GM19395 (cell line): Measurements from ENCODE around the gene OR2AG1.
A peak's percentile ranks its signal among the peaks of the same experiment; 100 is the strongest.

ENCODE experiments used
- ATAC-seq: cut with Tn5 transposase; IDR thresholded peaks from one replicate; pipeline ENCODE4 v1.9.1; 2021; ENCODE audit warnings: mild to moderate bottlenecking, moderate library complexity; ENCODE audit not compliant: unreplicated experiment

OR2AG1 gene, protein sequence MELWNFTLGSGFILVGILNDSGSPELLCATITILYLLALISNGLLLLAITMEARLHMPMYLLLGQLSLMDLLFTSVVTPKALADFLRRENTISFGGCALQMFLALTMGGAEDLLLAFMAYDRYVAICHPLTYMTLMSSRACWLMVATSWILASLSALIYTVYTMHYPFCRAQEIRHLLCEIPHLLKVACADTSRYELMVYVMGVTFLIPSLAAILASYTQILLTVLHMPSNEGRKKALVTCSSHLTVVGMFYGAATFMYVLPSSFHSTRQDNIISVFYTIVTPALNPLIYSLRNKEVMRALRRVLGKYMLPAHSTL

DNA sequence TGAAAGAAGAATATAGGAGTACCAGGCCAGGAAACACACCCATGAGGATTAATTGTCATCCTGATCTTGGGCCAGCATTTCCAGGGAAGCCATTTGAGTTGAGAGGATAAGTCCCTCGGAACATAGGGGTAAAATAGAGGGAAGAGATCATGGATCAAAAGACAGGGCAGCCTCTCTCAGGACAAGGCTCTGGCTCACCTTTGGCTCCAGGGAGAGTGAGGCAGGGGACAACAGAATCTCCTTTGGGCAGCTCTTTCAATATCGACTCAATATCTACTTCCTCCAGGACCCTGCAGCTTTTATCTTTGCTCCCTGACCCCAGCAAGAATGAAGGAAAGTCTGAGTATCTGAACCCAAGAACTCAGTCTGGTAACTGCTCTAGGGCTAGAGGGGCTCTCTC, at the start of gene OR2AG1:
OR2AG1 (plus strand) TSS at position 301 of the 400 bp plus-strand sequence. CDS start 2,018 bp downstream, outside the sequence.
- no peak for ATAC-seq

DNA sequence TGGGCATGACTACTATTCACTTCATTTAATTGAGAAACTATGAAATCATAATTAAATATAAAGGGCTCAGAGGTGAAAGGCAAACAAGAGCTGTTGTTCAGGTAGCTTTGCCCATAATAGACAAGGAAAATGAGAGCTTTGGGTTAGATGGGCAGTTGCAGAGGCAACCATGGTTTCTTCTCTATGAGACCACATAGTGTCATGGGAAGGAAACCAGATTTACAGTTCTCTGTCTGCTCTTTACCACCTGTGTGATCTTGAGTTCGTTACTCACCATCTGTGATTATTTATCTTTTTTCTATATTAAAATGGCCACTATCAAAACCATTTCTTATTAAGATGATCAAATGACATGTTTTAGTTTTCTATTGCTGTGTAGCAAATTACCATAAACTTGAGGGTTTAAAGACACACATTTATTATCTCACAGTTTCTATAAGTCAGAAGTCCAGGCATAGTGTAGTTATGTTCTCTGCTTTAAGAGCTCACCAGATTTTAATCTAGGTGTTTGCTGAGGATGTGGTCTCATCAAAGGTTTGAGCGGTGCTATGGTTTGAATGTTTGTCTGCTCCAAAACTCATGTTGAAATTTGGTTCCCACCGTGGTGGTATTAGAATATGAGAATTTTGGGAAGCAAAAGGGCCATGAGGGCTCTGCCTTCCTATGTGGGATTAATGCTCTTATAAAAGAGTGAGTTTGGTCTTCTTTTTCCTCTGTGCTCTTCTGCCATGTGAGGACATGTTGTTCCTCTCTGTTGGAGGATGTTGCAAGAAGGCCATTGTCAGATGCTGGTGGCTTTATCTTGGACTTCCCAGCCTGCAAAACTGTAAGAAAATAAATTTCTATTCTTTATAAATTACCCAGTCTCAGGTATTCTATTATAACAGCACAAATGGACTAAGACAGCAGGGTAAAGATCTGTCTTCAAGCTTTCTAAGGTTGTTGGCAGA, 49.2 kb upstream of the OR2AG1 start:
- ATAC-seq: no peak

DNA sequence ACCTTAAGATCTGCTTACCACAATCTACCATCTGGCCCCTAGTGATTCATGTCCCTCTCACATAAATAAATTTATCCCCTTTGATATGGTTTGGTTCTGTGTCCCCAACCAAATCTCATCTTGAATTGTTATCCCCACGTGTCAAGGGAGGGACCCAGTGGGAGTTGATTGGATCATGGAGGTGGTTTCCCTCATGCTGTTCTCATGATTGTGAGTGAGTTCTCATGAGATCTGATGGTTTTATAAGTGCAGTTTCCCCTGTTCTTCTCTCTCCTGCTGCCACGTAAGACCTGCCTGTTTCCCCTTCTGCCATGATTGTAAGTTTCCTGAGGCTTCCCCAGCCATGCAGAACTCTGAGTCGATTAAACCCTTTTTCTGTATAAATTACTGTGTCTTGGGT, 48.2 kb upstream of the OR2AG1 start:
- no peak for ATAC-seq

DNA sequence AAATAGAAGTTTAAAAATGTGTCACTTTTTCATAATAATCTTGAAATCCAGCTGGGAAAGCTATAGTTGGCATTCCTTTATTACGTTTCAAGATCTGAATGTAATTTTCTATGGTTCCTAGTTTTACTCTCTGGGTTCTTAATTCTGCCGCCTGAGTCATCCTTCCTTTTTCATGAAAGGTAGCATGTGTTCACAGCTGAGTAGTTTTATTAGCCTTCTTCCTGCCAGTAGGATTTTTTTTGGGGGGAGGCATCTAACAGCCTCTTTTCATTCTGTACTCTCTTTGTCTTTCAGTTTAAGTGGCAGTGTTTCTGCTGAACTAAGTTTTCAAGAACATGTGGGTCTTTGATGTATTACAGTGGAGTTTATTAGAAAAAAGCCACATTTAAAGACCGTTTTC, 47.5 kb upstream of the OR2AG1 start:
- ATAC-seq: no peak

DNA sequence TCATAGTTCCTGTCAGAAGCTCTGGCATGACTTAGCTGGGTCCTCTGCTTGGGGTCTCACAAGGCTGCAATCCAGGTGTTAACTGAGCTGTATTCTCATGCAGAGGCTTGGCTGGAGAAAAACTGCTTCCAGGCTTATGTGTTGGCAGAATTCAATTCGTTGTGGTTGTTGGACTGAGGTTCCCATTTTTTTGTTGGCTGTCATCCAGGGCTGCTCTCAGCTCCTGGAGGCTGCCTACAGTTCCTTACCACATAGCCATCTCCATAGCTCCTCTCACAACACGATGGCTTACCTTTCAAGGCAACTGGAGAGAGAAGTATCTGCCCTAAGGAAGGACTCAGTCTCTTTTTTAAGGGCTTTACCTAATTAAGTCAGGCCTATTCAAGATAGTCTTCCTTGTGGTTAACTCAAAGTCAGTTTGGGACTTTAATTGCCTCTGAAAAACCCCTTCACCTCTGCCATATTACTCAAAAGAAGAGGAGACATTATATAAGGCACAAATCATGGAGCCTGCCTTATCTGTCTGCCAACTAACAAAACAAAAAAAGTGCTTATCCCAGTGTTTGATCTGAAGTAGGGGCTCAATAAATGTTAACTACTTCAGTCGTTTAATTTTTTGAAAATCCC, 46.2 kb upstream of the OR2AG1 start:
- no peak for ATAC-seq

DNA sequence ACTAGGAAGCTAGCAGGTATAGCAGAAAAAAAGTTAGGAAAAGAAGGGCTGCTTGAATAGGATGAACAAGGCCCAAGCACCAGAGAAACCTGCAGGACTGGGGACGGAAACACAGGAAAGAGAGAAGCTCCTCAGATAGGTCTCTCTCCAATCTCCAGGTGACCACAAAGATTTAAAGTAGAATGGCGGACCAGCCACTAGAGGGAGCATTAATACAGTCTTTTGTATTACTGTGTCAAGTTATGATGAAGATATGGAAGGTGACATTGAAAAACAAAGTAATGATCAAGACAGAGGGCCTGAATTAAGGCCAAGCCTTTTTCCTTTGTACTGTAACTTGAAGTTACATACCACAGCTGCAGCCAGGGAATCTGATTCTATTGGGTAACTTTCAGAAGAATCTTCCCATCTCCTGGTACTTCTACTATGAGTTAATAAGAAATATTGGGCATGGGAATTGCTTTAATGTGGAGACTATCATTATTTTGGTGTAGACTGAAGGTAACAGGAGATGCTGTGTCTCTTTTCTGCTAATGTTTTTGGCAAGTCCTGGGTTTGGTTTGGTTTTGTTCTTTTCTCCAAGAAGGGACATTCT, 44.9 kb upstream of the OR2AG1 start:
- ATAC-seq: peak; percentile 84

DNA sequence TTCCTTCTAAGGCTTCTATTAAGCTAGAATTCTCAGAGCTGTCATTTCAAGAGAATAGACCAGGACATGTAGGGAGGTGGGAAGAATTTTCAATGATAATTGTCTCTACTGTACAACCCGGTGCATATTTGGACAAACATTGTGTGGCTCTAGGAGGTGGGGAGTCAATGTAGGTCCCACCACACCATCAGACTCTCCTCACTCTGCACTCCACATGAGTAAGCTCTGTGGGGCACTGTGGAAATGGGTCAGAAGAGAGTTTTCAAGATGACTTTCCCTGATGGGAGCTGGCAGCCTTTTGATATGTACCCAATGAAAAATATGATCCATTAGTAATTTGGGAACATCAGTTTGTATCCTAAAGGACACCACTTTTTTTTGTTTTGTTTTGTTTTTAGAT, 44.2 kb upstream of the OR2AG1 start:
- ATAC-seq: no peak

DNA sequence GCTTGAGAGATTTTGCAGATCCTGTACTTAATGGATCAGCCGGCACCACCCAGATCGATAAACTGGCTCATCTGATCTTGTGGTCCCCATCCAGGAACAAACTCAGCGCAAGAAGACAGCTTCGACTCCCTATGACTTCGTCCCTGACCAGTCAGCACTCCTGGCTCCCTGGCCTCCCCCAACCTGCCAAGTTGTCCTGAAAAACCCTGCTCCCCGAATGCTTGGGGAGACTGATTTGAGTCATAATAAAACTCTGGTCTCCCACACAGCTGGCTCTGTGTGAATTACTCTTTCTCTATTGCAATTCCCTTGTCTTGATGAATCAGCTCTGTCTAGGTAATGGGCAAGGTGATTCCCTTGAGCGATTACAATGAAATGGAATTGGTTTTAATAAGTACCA, 40.6 kb upstream of the OR2AG1 start:
- ATAC-seq: no peak

DNA sequence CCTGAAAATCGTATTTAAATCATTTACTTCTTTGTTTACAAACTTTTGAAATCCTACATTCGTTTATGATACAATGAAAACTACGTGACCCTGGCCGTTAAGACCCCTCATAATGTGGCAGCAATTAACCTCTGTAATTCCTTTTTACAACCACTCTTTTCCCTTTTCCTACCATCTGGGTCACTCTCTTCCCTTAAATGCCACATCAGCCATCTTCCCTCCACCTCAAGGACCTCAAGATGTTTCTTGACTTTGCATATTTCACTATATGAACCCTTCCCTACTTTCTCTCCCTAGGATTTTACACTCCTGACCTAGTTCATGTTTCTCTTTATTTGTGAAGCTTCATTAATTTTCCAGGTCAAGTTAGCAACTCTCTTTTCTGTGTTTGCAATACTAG, 37.8 kb upstream of the OR2AG1 start:
- no peak for ATAC-seq

DNA sequence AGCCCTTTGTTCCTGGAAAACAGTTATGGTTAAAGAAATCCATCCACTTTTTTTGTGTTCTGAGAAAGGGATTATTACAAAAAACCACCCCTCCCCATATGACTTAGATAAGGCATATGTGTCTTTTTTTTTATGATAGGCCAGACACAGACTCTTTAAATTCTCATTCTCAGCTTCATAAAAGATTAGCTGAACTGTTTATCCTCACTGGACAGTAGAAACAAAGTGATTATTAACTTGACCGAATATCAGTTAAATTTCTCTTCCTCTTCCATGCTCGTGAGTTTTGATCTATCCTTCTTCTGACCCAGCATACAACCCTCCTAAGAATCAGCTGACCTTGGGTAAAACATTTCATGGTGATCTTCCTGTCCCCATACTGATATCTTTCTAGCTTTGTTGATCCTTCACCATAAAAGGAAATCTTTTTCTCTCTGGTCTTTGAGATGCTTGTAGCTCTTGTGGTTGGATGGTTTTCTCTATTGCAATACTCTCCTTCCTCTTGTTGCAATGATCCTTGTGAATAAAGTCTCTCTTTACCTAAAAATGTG, 37.3 kb upstream of the OR2AG1 start:
- peak; percentile 55 for ATAC-seq

DNA sequence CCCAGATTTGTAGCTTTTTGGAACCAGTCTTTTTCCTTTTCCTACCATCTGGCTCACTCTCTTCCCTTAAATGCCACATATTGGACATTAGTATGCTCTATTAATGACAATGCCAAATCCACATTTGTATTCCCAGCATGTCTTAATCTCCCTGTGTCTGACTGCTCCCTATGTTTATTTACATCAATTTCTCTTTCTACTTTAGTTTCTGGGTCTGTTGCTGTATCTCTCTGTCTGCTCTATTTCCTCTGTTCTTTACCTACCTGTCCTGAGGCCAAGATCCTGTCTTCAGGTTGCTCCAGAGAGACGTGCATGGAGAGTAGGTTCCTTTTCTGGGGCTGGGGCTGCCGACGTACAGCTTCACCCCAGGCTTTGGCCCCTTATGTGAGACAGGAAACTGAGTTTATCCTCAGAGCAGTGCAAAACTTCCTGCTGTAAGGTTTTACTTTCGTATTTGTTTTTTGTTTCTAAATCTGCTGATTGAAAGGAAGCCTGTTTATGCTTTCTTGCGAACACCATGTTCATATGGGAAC, 36.7 kb upstream of the OR2AG1 start:
- ATAC-seq: peak; percentile 87

DNA sequence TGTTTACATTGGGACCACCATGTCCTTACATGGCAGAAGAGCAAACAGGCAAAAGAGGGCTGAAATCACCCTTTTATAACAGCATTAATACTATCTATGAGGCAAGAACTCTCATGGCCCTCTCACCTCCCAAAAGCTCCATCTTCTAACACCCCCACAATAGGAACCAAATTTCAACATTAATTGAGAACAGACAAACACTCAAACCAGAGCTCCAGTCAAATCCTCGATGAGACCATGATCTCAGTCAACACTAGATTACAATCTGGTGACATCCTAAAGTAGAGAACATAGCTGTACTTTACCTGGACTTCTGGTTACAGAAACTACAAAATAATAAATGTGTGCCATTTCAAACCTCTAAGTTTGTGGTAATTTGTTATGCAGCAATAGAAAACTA, 36.2 kb upstream of the OR2AG1 start:
- ATAC-seq: no peak

DNA sequence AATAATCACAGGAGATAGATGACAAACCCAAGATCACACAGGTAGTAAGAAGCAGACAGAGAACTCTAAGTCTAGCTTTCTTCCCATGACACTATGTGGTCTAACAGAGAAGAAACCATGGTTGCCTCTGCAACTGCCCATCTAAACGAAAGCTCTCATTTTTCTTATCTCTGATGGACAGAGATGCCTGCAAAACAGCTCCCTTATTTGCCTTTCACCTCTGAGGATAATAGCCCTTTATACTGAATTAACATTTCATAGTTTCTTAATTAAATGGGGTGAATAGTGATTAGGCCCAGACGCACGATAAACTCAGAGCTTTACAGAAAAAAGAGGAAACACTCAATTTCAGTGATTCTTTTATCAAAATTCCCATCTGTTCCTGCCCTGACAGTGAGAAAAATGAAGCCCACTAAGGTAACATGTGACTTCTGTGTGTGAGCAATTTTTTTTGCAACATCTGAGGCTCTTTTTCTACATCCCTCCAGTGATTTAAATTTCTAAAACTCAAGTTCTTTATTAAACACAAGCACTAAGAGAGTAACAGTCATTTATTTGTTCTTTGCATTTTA, 35.6 kb upstream of the OR2AG1 start:
- ATAC-seq: no peak

DNA sequence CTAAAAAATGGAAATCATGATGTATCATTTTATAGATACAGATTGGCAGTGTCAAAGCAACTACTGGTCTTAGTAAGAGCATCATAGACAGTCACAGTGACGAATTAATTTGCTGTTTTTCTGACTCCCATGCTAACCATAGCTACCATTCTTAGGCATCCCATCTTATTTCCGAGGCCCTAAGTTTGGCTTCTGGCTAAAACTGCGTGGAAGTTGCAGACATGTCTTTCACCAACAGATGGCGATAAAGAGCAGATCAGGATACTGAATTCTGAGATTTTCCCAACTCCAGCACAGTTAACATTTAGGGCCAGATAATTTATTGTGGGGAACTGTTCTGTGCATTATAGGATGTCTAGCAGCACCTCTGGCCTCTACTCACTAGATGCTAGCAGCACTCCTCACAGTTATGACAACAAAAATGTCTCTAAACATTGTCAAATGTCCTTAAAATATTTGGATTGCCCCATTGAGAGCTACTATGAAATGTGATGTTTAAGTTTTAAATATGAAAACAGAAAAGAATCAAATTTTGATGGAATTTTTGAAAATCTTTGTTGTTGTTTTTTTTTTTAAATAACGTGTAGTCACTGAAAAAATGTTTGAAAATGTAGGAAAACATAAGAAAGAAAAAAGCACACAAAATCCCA, 27.4 kb upstream of the OR2AG1 start:
- no peak for ATAC-seq

DNA sequence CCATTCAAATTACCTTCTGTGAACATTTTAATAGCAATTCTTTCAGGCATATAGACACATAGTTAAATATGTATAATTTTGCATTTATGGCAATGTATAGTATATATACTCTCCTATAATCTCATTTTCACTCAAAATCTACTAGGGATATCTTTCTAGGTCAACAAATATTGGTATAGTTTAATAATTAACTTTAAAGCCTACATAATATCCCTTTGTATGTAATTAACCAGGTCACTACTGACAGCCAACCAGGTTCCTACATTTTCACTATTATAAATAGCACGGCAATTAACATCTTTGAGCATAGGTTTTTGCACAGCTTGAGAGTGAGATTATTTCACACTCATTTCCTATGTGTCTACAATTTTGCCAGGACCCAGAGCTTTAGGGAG, 26.9 kb upstream of the OR2AG1 start:
- no peak for ATAC-seq

DNA sequence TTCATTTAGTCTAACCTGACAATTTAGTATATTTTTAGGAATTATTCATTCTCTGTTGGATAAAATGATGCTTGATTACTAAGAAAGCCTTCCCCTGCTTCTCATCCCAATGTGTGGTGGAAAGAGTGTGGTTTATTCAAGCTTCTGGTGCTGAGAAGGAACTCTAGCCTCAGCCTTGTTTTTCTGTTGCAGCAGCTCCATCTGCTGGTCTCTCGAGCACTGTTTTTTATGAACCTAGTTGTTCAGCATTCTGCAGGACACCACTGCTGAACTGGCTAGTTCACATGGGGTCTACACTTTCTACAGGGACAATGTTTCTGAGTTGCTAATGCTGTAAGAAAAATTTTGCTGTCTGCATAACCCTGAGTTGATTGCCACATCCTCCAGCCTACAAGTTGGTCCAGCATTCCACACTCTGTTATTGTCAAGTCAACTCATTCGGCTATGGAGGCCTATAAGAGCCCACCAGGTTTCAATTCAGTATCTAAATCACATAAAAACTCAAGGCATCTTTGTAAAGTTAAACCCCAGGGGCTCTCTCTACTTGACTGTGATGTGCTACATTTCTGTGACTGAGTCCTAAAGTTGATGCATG, 25.4 kb upstream of the OR2AG1 start:
- peak; percentile 85 for ATAC-seq

DNA sequence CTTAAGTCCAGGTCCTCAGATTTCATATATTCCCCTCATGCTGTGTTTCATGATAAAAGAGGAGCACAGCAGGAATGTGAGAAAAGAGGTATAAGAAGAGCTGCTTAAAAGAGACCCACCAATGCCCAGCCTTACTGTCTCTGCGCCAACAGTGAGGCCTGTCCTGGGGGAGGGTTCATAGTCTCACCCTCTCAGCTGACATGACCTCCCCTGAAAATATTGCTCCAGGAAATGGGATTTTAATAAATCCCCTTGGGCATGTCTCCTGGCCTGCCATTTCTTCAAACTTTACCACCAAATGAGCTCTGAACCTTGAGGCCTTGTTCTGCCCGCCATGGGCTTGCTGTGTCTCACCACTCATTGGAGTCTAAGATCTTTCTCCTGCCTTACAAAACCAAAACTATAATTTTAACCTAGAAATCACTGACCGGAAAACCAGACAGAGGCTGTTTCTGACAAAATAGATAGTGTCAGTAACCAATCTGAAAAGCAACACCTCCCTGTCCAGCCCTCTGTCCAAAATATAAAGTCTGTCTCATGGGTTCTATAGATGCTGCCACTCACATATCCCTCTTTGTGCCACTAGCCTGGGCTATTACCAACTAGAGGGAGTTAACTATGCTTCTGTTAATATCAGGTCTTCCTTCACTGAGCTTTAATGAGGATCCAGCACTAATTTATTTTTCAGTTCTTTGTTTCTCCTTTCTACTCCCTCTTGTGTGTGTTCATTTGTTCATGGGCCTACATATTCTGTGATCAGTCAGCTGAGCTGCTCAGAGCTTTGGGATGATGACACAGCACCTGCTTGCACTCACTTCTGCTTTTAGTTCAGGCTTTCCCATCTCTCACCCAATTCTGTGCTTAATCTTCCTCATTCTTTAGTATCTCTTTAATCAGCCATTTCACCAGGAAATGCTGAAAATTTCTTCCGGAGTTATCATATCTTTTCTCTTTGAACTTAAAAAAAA, 10.6 kb upstream of the OR2AG1 start, which contains the start of gene OR2AG2:
OR2AG2 (minus strand) TSS at position 51 of the 968 bp plus-strand sequence. CDS start 3,019 bp downstream, outside the sequence.
- peak; percentile 94 for ATAC-seq

DNA sequence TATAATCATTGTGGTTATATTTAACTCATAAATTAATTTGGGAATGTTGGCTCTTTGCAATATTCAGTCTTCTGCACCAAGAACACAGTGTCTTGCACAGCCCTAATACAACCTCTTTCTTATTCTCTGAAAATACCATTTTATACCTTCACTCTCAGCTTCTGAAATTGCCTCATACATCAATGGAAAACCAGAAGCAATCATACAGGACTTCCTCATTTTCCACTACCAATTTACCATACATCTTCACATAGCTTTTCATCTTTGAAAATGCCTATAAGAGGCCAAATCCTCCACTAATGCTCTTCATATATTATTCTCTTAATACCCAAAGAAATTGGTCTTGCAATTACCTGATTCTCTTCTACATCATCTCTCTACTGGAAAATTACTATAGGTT, 4.3 kb upstream of the OR2AG1 start:
- no peak for ATAC-seq
